HG03442 (cell line): ENCODE data around the gene CEP250.
A peak's percentile ranks its signal among the peaks of the same experiment; 100 is the strongest.
"Not testable (repeated sequence)": the region's sequence is repeated elsewhere in the genome, so short reads cannot be mapped to it uniquely, and the experiment has no call there.

Experiments used
- ATAC-seq: cut with Tn5 transposase; IDR thresholded peaks from one replicate; pipeline ENCODE4 v1.9.1; 2021; ENCODE audit warnings: mild to moderate bottlenecking, moderate library complexity; ENCODE audit not compliant: unreplicated experiment

Gene CEP250

GRCh38 chr20:35454881-35455609, at the start of gene CEP250:
Gene CEP250 (plus strand): TSS chr20:35455598. CDS start chr20:35462368, 6,770 bp downstream.
- ATAC-seq: peak; percentile 82

- no peak for ATAC-seq
These were observed 49.6 kb upstream of the CEP250 start for GRCh38 chr20:35405775-35406174.

GRCh38 chr20:35408270-35408669, 47.1 kb upstream of the CEP250 start:
- ATAC-seq: no peak

GRCh38 chr20:35409542-35409941, 45.9 kb upstream of the CEP250 start:
- ATAC-seq: no peak

- no peak for ATAC-seq
These were observed 44.8 kb upstream of the CEP250 start for GRCh38 chr20:35410613-35411012.

- no peak for ATAC-seq
These were observed 34.1 kb upstream of the CEP250 start for GRCh38 chr20:35421322-35421721.

- ATAC-seq: no peak
These were observed 23.6 kb upstream of the CEP250 start for GRCh38 chr20:35431621-35432429.

- no peak for ATAC-seq
These were observed 23.0 kb upstream of the CEP250 start for GRCh38 chr20:35432430-35432735.

GRCh38 chr20:35433337-35433736, 22.1 kb upstream of the CEP250 start:
- ATAC-seq: no peak

GRCh38 chr20:35434085-35435005, 21.1 kb upstream of the CEP250 start:
- no peak for ATAC-seq

- ATAC-seq: no peak
These were observed 19.2 kb upstream of the CEP250 start for GRCh38 chr20:35436177-35436573.

GRCh38 chr20:35437599-35437998, 17.8 kb upstream of the CEP250 start:
- ATAC-seq: no peak

- ATAC-seq: no peak
These were observed 12.4 kb upstream of the CEP250 start for GRCh38 chr20:35443003-35443402.

GRCh38 chr20:35444226-35444625, 11.2 kb upstream of the CEP250 start:
- no peak for ATAC-seq

GRCh38 chr20:35446356-35447078, 8.9 kb upstream of the CEP250 start:
- ATAC-seq: no peak

GRCh38 chr20:35447082-35447789, 8.2 kb upstream of the CEP250 start:
- no peak for ATAC-seq

GRCh38 chr20:35448788-35449373, 6.5 kb upstream of the CEP250 start:
- no peak for ATAC-seq

GRCh38 chr20:35449855-35450254, 5.5 kb upstream of the CEP250 start:
- ATAC-seq: not testable (repeated sequence)

- no peak for ATAC-seq
These were observed 4.1 kb upstream of the CEP250 start for GRCh38 chr20:35451295-35451694.

GRCh38 chr20:35453647-35454046, 1.8 kb upstream of the CEP250 start:
- ATAC-seq: no peak
